OCI-LY1 (cell line): ENCODE results near the gene TSHR.

Source experiments
- H2AFZ ChIP-seq: fragments of 200-600 bp; sonication (generic), shearing (Covaris generic); 2 replicates; pipeline ENCODE4 v1.6.0; 2014; ENCODE audit warnings: antibody characterized with exemption, mild to moderate bottlenecking, low read length
- H3F3A ChIP-seq: fragments of 200-600 bp; sonication (generic), shearing (Covaris generic); 2 replicates; pipeline ENCODE4 v1.6.0; 2014; ENCODE audit warnings: mild to moderate bottlenecking, antibody characterized with exemption, low read length, moderate library complexity; ENCODE audit not compliant: insufficient read depth
- H3K27ac ChIP-seq: fragments of 200-600 bp; sonication (generic); 2 replicates; pipeline ENCODE4 v1.5.1; 2014; ENCODE audit warnings: low read length, mixed run types, mild to moderate bottlenecking, low read depth; ENCODE audit not compliant: poor library complexity, severe bottlenecking
- H3K27me3 ChIP-seq: fragments of 200-600 bp; sonication (generic); 2 replicates; pipeline ENCODE4 v1.6.0; 2014; ENCODE audit warnings: antibody characterized with exemption, mild to moderate bottlenecking, low read length, moderate library complexity; ENCODE audit not compliant: insufficient read depth
- H3K36me3 ChIP-seq: fragments of 200-600 bp; sonication (generic); 2 replicates; pipeline ENCODE4 v1.6.1; 2014; ENCODE audit warnings: mild to moderate bottlenecking, antibody characterized with exemption, low read length, moderate library complexity, mixed read lengths; ENCODE audit not compliant: insufficient read depth
- H3K4me1 ChIP-seq: fragments of 200-600 bp; sonication (generic); 2 replicates; pipeline ENCODE4 v1.5.1; 2014; ENCODE audit warnings: mild to moderate bottlenecking, low read length, moderate library complexity; ENCODE audit not compliant: insufficient read depth, severe bottlenecking
- H3K4me2 ChIP-seq: fragments of 200-600 bp; sonication (generic), shearing (Covaris generic); 2 replicates; pipeline ENCODE4 v1.6.1; 2014; ENCODE audit warnings: low read length
- H3K4me3 ChIP-seq: fragments of 200-600 bp; sonication (generic); 2 replicates; pipeline ENCODE4 v1.5.1; 2014; ENCODE audit warnings: low read length, low read depth, mild to moderate bottlenecking, mixed read lengths; ENCODE audit not compliant: poor library complexity, severe bottlenecking
- H3K79me2 ChIP-seq: fragments of 200-600 bp; shearing (Covaris generic); 2 replicates; pipeline ENCODE4 v1.6.1; 2016; ENCODE audit warnings: mixed run types, low read length, mixed read lengths; ENCODE audit not compliant: insufficient read depth
- H3K9ac ChIP-seq: fragments of 200-600 bp; sonication (generic), shearing (Covaris generic); 2 replicates; pipeline ENCODE4 v1.6.1; 2014; ENCODE audit warnings: mild to moderate bottlenecking, low read length, mixed read lengths
- H3K9me2 ChIP-seq: fragments of 200-600 bp; sonication (generic), shearing (Covaris generic); 2 replicates; pipeline ENCODE4 v1.6.1; 2014; ENCODE audit warnings: low read depth, mild to moderate bottlenecking, low read length, mixed read lengths
- H3K9me3 ChIP-seq: fragments of 200-600 bp; shearing (Covaris generic); 2 replicates; pipeline ENCODE4 v1.6.1; 2014; ENCODE audit warnings: low read length, mixed read lengths
- H4K20me1 ChIP-seq: fragments of 200-600 bp; sonication (generic), shearing (Covaris generic); 2 replicates; pipeline ENCODE4 v1.6.0; 2016; ENCODE audit warnings: mild to moderate bottlenecking, low read length; ENCODE audit not compliant: insufficient read depth
- EZH2 ChIP-seq: fragments of 200-600 bp; sonication (generic), shearing (Covaris generic); IDR thresholded peaks from 2 replicates; pipeline ENCODE4 v1.8.0; 2017; ENCODE audit warnings: borderline replicate concordance, mixed run types, mild to moderate bottlenecking, antibody characterized with exemption, low read length, moderate library complexity, mixed read lengths
- TF ChIP-seq, protein P1 (sequence below): fragments of 200-600 bp; sonication (generic), shearing (Covaris generic); IDR thresholded peaks from 2 replicates; pipeline ENCODE4 v1.5.1; 2017; ENCODE audit warnings: mild to moderate bottlenecking, antibody characterized with exemption, low read length, moderate library complexity, mixed read lengths

TSHR gene

GRCh38 chr14:80958226-80958625 lies 2.8 kb downstream of the TSHR start:
- Histone ChIP-seq H3K36me3 (no peaks in the 10 kb centered on the region), H4K20me1 (no peaks in the 10 kb centered on the region), H3K79me2 (no peaks in the 10 kb centered on the region), H3K4me1 (peaks cover 59% of the 10 kb centered on the region), H3K9me2 (no peaks in the 10 kb centered on the region), H3F3A (0 out of 2 replicates have a peak, but pooled peaks cover 7% of the 10 kb centered on the region), H3K4me3 (peak overlapping the region; percentile 63), H3K4me2 (peak overlapping the region; percentile 91), H2AFZ (no peak overlapping the region), H3K27me3 (no peaks in the 10 kb centered on the region), H3K9me3 (no peaks in the 10 kb centered on the region), H3K9ac (peak overlapping the region; percentile 20), H3K27ac (peak overlapping the region; percentile 94)
- TF ChIP-seq EZH2, result no peak
- TF ChIP-seq, protein P1, sequence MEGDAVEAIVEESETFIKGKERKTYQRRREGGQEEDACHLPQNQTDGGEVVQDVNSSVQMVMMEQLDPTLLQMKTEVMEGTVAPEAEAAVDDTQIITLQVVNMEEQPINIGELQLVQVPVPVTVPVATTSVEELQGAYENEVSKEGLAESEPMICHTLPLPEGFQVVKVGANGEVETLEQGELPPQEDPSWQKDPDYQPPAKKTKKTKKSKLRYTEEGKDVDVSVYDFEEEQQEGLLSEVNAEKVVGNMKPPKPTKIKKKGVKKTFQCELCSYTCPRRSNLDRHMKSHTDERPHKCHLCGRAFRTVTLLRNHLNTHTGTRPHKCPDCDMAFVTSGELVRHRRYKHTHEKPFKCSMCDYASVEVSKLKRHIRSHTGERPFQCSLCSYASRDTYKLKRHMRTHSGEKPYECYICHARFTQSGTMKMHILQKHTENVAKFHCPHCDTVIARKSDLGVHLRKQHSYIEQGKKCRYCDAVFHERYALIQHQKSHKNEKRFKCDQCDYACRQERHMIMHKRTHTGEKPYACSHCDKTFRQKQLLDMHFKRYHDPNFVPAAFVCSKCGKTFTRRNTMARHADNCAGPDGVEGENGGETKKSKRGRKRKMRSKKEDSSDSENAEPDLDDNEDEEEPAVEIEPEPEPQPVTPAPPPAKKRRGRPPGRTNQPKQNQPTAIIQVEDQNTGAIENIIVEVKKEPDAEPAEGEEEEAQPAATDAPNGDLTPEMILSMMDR, result no peak

DNA sequence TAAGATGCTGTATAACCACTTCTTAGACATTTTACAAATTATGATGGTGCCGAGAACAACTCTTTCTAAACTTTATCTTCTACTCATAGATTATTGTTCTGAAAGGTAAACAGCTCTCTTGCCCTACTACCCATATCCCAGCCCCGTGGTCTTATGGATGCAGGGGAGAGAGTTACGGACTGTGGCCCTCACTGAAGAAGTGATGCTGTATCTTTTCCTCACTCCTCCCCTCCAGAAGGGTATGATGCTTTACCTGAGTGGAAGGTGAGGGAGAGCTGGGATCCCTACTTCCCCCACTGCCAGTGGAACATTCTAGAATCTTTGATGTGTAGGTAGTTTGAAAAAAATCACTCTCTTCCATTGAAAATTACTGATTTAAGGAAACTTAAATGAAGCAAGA lies 3.5 kb downstream of the TSHR start:
- peaks cover 59% of the 10 kb centered on the region for H3K4me1 ChIP-seq
- no peaks in the 10 kb centered on the region for H4K20me1 ChIP-seq
- H2AFZ ChIP-seq, result no peak overlapping the region
- H3K27ac ChIP-seq, result peak overlapping the region; percentile 94
- peak overlapping the region; percentile 20 for H3K9ac ChIP-seq
- H3K4me3 ChIP-seq, result peak overlapping the region; percentile 63
- no peaks in the 10 kb centered on the region for H3K9me2 ChIP-seq
- H3F3A ChIP-seq, result 0 out of 2 replicates have a peak, but pooled peaks cover 7% of the 10 kb centered on the region
- TF ChIP-seq EZH2, result no peak
- TF ChIP-seq, protein P1, result no peak
- no peaks in the 10 kb centered on the region for H3K79me2 ChIP-seq
- no peaks in the 10 kb centered on the region for H3K9me3 ChIP-seq
- H3K4me2 ChIP-seq, result peak overlapping the region; percentile 91
- no peaks in the 10 kb centered on the region for H3K36me3 ChIP-seq
- no peaks in the 10 kb centered on the region for H3K27me3 ChIP-seq

DNA sequence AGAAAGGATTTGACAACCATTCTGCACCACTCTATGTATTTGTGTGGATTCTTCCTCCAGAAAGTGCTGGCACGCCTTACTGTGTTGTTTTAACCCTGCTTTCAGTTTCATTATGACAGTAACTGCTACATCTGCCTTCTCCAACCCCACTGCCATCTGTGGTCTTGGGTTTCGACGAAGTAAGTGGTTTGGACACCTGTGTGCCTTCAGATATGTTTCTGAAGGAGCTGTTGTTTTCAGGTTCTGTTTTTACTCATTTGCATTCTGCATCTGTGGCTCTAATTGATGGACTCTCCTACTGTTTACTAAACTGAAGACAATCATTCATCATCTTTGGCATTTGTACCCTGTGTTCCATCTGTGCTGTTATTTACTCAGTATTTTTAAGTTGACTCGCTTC lies 4.1 kb downstream of the TSHR start:
- H2AFZ ChIP-seq, result peak overlapping the region; percentile 70; the same call in 1 of the 2 replicates
- no peaks in the 10 kb centered on the region for H3K27me3 ChIP-seq
- peak overlapping the region; percentile 94 for H3K27ac ChIP-seq
- 0 out of 2 replicates have a peak, but pooled peaks cover 7% of the 10 kb centered on the region for H3F3A ChIP-seq
- no peaks in the 10 kb centered on the region for H4K20me1 ChIP-seq
- H3K36me3 ChIP-seq, result no peaks in the 10 kb centered on the region
- H3K4me2 ChIP-seq, result peak overlapping the region; percentile 91
- TF ChIP-seq, protein P1, result no peak
- no peak for TF ChIP-seq EZH2
- no peaks in the 10 kb centered on the region for H3K9me2 ChIP-seq
- no peaks in the 10 kb centered on the region for H3K9me3 ChIP-seq
- H3K9ac ChIP-seq, result peak overlapping the region; percentile 47
- peak overlapping the region; percentile 63 for H3K4me3 ChIP-seq
- H3K4me1 ChIP-seq, result peaks cover 59% of the 10 kb centered on the region
- H3K79me2 ChIP-seq, result no peaks in the 10 kb centered on the region
